HEK293 (cell line): ENCODE results near the gene SNX20.

Source experiments
- CTCF ChIP-seq: fragments of 450-650 bp; formaldehyde crosslinking; IDR thresholded peaks from 2 replicates; pipeline ENCODE4 v1.5.1; 2016; ENCODE audit warnings: missing biosample characterization, missing genetic modification characterization
- REST ChIP-seq: fragments of 450-650 bp; formaldehyde crosslinking; IDR thresholded peaks from 2 replicates; pipeline ENCODE4 v1.5.1; 2016; ENCODE audit warnings: missing biosample characterization, missing genetic modification characterization
- ZNF501 ChIP-seq: fragments of 450-650 bp; formaldehyde crosslinking; IDR thresholded peaks from 2 replicates; pipeline ENCODE4 v1.5.1; 2016; ENCODE audit warnings: missing biosample characterization, missing genetic modification characterization

- TF ChIP-seq REST (tag by site-specific recombination) (no peak), CTCF (no peak), ZNF501 (tag by site-specific recombination) (no peak)
Measured at GRCh38 chr16:50709061-50709684, 28.1 kb upstream of the SNX20 start.
